Neural cell (in vitro differentiated cells): ENCODE measurements around the gene ATPAF1.

ENCODE experiments used
- EP300 ChIP-seq: fragments of 450-650 bp; conservative IDR thresholded peaks from 2 replicates; pipeline ENCODE4 v1.6.1; 2014; ENCODE audit warnings: antibody characterized with exemption, mild to moderate bottlenecking, moderate library complexity; ENCODE audit not compliant: poor library complexity, severe bottlenecking
- POLR2AphosphoS5 ChIP-seq: IDR thresholded peaks from 2 replicates; pipeline ENCODE4 v1.6.1; 2012
- TAF1 ChIP-seq: IDR thresholded peaks from 2 replicates; pipeline ENCODE4 v1.6.1; 2012; ENCODE audit warnings: low read depth
- TF ChIP-seq, protein P1 (sequence below): fragments of 450-650 bp; IDR thresholded peaks from 2 replicates; pipeline ENCODE4 v1.5.1; 2014; ENCODE audit warnings: antibody characterized with exemption, mild to moderate bottlenecking, moderate library complexity; ENCODE audit not compliant: poor library complexity, severe bottlenecking

DNA sequence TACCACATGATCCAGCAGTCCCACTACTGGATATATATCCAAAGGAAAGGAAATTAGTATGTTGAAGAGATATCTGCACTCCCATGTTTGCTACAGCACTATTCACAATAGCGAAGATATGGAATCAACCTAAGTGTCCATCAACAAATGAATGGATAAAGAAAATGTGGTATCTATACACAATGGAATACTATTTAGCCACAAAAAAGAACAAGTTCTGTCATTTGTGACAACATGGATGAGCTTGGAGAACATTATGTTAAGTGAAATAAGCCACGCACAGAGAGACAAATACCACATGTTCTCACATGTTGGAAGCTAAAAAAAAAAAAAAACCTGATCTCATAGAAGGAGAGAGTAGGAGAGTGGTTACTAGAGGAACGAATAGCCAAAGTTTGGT, 17.7 kb downstream of the ATPAF1 start:
- TF ChIP-seq, protein P1, sequence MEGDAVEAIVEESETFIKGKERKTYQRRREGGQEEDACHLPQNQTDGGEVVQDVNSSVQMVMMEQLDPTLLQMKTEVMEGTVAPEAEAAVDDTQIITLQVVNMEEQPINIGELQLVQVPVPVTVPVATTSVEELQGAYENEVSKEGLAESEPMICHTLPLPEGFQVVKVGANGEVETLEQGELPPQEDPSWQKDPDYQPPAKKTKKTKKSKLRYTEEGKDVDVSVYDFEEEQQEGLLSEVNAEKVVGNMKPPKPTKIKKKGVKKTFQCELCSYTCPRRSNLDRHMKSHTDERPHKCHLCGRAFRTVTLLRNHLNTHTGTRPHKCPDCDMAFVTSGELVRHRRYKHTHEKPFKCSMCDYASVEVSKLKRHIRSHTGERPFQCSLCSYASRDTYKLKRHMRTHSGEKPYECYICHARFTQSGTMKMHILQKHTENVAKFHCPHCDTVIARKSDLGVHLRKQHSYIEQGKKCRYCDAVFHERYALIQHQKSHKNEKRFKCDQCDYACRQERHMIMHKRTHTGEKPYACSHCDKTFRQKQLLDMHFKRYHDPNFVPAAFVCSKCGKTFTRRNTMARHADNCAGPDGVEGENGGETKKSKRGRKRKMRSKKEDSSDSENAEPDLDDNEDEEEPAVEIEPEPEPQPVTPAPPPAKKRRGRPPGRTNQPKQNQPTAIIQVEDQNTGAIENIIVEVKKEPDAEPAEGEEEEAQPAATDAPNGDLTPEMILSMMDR = no peak
- TF ChIP-seq EP300 (no peak), TAF1 (no peak), POLR2AphosphoS5 (no peak)
